HCT116 (cell line): ENCODE results near the gene CD164L2. TPM values are rescaled to one million over a fixed set of nuclear protein-coding genes. Genes with fewer than 3 reads are reported as not detected.

Experiments
- ATAC-seq: fragments of 200-7000 bp; cut with Tn5 transposase; 2 replicates; pipeline ENCODE4 v1.9.1; 2020; ENCODE audit warnings: mild to moderate bottlenecking, moderate library complexity
- BruUV-seq: library from RNA; stranded (reverse); fragments of 400-500 nt; replicated peaks from 2 replicates; lab custom pipeline; 2021; lab: Mats Ljungman, UMichigan
- CTCF ChIA-PET: fragments of 300-600 bp; sonication (Branson Sonifier 250); formaldehyde crosslinking; loops from one replicate; lab custom pipeline; 2021; ENCODE audit warnings: antibody characterized with exemption; lab: Charles Lee
- POLR2A ChIA-PET: fragments of 300-600, 350-600 bp; sonication (Branson Sonifier 250); formaldehyde crosslinking; loops from one replicate; lab custom pipeline; 2021; ENCODE audit warnings: antibody characterized with exemption; lab: Charles Lee
- RAD21 ChIA-PET, 2 experiments: fragments of 300-600 bp; sonication (Branson Sonifier 250); formaldehyde crosslinking; loops; one replicate each; lab custom pipeline; 2023; ENCODE audit warnings: low total read pairs in 2 of 2; ENCODE audit not compliant: uncharacterized antibody in 2 of 2, unreplicated experiment in 2 of 2, low non-redundant PET in 1 of 2; lab: Charles Lee
- DNase-seq: peaks from one replicate; pipeline ENCODE4 v3.0.0-alpha.2; 2010; ENCODE audit warnings: low read depth, low spot score
- H2AFZ ChIP-seq: fragments of 200-600 bp; shearing (Covaris generic), sonication (generic); 2 replicates; pipeline ENCODE4 v1.6.1; 2017; ENCODE audit warnings: low read depth, mixed run types, mixed read lengths, antibody characterized with exemption, low read length; ENCODE audit not compliant: poor library complexity, severe bottlenecking
- H3K27ac ChIP-seq: 2 replicates; pipeline ENCODE4 v1.5.1; 2012; ENCODE audit warnings: low read depth, low read length
- H3K27me3 ChIP-seq: fragments of 200-600 bp; sonication (generic); 2 replicates; pipeline ENCODE4 v1.6.1; 2016; ENCODE audit warnings: mixed run types, low read length, mixed read lengths; ENCODE audit not compliant: insufficient read depth
- H3K36me3 ChIP-seq, 2 experiments: fragments of 200-500 bp in 1 of 2; fragments of 200-600 bp in 1 of 2; sonication (Bioruptor generic) in 1 of 2; sonication (generic) in 1 of 2; 2 replicates each; pipeline versions ENCODE4 v1.5.1 to v1.6.1; 2014 to 2016; ENCODE audit warnings: low read length in 2 of 2, inconsistent platforms in 1 of 2, mixed read lengths in 1 of 2, mixed run types in 1 of 2; ENCODE audit not compliant: insufficient read depth in 2 of 2, control insufficient read depth in 1 of 2
- H3K4me1 ChIP-seq, 2 experiments: fragments of 200-600 bp in 1 of 2; sonication (generic) in 1 of 2; 2 replicates each; pipeline versions ENCODE4 v1.5.1 to v1.6.1; 2012 to 2017; ENCODE audit warnings: low read length in 2 of 2, inconsistent platforms in 1 of 2, mild to moderate bottlenecking in 1 of 2, mixed read lengths in 1 of 2, mixed run types in 1 of 2, moderate library complexity in 1 of 2; ENCODE audit not compliant: insufficient read depth in 2 of 2, control insufficient read depth in 1 of 2
- H3K4me2 ChIP-seq: fragments of 200-600 bp; sonication (generic); 2 replicates; pipeline ENCODE4 v1.6.1; 2017; ENCODE audit warnings: mixed run types, low read length, mixed read lengths
- H3K4me3 ChIP-seq, 2 experiments: fragments of 200-600 bp in 1 of 2; sonication (generic) in 1 of 2; replicated peaks in 1 of 2; 2 replicates each; pipeline ENCODE4 v1.5.1; 2011 to 2016; ENCODE audit warnings: low read length in 2 of 2, control low read depth in 1 of 2, low read depth in 1 of 2, mild to moderate bottlenecking in 1 of 2, mixed read lengths in 1 of 2, mixed run types in 1 of 2
- H3K79me2 ChIP-seq: fragments of 200-600 bp; sonication (generic); 2 replicates; pipeline ENCODE4 v1.6.1; 2017; ENCODE audit warnings: mild to moderate bottlenecking, mixed run types, low read length, moderate library complexity, mixed read lengths; ENCODE audit not compliant: insufficient read depth
- H3K9ac ChIP-seq: fragments of 200-600 bp; sonication (generic); 2 replicates; pipeline ENCODE4 v1.6.1; 2016; ENCODE audit warnings: low read length, mixed read lengths
- H3K9me2 ChIP-seq: fragments of 200-600 bp; sonication (generic), shearing (Covaris generic); 2 replicates; pipeline ENCODE4 v1.6.1; 2017; ENCODE audit warnings: mixed run types, mild to moderate bottlenecking, moderate library complexity; ENCODE audit not compliant: insufficient read depth
- H3K9me3 ChIP-seq, 2 experiments: fragments of 200-500 bp in 1 of 2; fragments of 200-600 bp in 1 of 2; sonication (Bioruptor generic) in 1 of 2; sonication (generic) in 1 of 2; 2 replicates each; pipeline ENCODE4 v1.6.1; 2014 to 2017; ENCODE audit warnings: low read length in 2 of 2, mixed read lengths in 2 of 2, inconsistent platforms in 1 of 2, low read depth in 1 of 2, mild to moderate bottlenecking in 1 of 2, mixed run types in 1 of 2, moderate library complexity in 1 of 2; ENCODE audit not compliant: control insufficient read depth in 1 of 2, insufficient read depth in 1 of 2
- H4K20me1 ChIP-seq: fragments of 200-600 bp; sonication (generic), shearing (Covaris generic); 2 replicates; pipeline ENCODE4 v1.6.1; 2017; ENCODE audit warnings: mixed run types, mild to moderate bottlenecking, moderate library complexity; ENCODE audit not compliant: insufficient read depth
- ATF3 ChIP-seq: IDR thresholded peaks from 2 replicates; pipeline ENCODE4 v1.6.1; 2012
- MAX ChIP-seq: IDR thresholded peaks from 2 replicates; pipeline ENCODE4 v1.6.1; 2012
- POLR2AphosphoS5 ChIP-seq: IDR thresholded peaks from 2 replicates; pipeline ENCODE4 v1.6.1; 2011; ENCODE audit warnings: mild to moderate bottlenecking, low read depth, low read length, moderate library complexity
- REST ChIP-seq: IDR thresholded peaks from 2 replicates; pipeline ENCODE4 v1.6.1; 2012; ENCODE audit warnings: low read depth
- SIN3A ChIP-seq: IDR thresholded peaks from 2 replicates; pipeline ENCODE4 v1.6.1; 2012; ENCODE audit warnings: low read depth
- SP1 ChIP-seq: IDR thresholded peaks from 2 replicates; pipeline ENCODE4 v1.6.1; 2012; ENCODE audit warnings: low read depth
- ZFX ChIP-seq: fragments of 450-650 bp; IDR thresholded peaks from 2 replicates; pipeline ENCODE4 v1.6.1; 2017
- intact Hi-C: fragments of 100-400 bp; cut with micrococcal nuclease; formaldehyde crosslinking; loops from 2 replicates; pipeline ENCODE4 v1.10.0; 2022
- total RNA-seq: library from RNA; stranded (reverse); gene quantifications from one replicate; pipeline ENCODE4 v1.2.1, GENCODE V29; 2021; ENCODE audit not compliant: unreplicated experiment

The CD164L2 gene
- total RNA-seq, 1 experiment from 2014 or later, result 11.6 TPM

GRCh38 chr1:27348861-27349783 lies 34.0 kb downstream of the CD164L2 start:
- no peaks in the 10 kb centered on the region for H3K9me2 ChIP-seq
- no peaks in the 10 kb centered on the region for H4K20me1 ChIP-seq
- POLR2A ChIA-PET, result interaction anchor here (1.0 to 1.3 kb wide), 2 partner anchors 8 to 17 kb away, joined by 5 to 11 read pairs; partner anchors contain the start of gene MAP3K6
- no peaks in the 10 kb centered on the region for H3K9me3 ChIP-seq
- no peak overlapping the region for H2AFZ ChIP-seq
- DNase-seq (peak; percentile 62), ATAC-seq (peak; percentile 86)
- H3K27ac ChIP-seq, result peak overlapping the region; percentile 77
- H3K4me2 ChIP-seq, result peak overlapping the region; percentile 96
- intact Hi-C loops, result loop anchor here (1.0 kb wide), 1 partner anchor 8 kb away; no protein-coding TSS in a partner anchor
- CTCF ChIA-PET, result interaction anchor here (1.1 to 1.5 kb wide), 3 partner anchors 8 to 17 kb away, joined by 3 to 7 read pairs (median 4); partner anchors contain the start of gene MAP3K6
- peak overlapping the region; percentile 29 to 56 for H3K4me3 ChIP-seq
- H3K27me3 ChIP-seq, result no peaks in the 10 kb centered on the region
- RAD21 ChIA-PET, result no interaction called here
- TF ChIP-seq REST (no peak), ATF3 (no peak), SP1 (no peak), MAX (no peak), SIN3A (no peak), POLR2AphosphoS5 (peak; percentile 40; the same call in 1 of the 2 replicates), ZFX (peak; percentile 28; the same call in 1 of the 2 replicates)
- peak overlapping the region; percentile 67 for H3K9ac ChIP-seq
- no TSS peak for BruUV-seq
- 0 out of 2 replicates have a peak, but pooled peaks cover 3% of the 10 kb centered on the region for H3K79me2 ChIP-seq
- H3K4me1 ChIP-seq, result peaks cover 26 to 41% of the 10 kb centered on the region in 2 experiments
- no peaks in the 10 kb centered on the region for H3K36me3 ChIP-seq
